ENCODE measurements around the gene GALNT7.

DNA sequence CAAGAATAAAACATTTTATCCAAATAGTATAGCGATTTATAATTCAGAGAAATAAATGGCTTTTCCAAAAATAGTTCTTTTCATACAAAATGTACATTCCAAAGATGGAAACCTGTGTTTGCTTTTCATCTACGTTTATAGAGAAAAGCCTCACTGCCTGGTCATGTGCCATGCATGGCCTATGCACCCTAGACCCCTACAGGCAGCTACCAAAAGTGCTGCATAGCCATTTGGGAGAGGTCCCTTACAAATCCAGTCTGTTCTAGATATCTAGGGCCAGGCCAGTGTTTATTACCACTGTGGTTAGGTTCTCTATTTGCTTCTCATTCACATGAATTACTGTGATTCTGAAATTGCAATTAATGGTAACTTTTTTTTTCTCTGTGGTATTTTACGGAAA lies 148.4 kb downstream of the GALNT7 start:
- TF ChIP-seq, protein P1, sequence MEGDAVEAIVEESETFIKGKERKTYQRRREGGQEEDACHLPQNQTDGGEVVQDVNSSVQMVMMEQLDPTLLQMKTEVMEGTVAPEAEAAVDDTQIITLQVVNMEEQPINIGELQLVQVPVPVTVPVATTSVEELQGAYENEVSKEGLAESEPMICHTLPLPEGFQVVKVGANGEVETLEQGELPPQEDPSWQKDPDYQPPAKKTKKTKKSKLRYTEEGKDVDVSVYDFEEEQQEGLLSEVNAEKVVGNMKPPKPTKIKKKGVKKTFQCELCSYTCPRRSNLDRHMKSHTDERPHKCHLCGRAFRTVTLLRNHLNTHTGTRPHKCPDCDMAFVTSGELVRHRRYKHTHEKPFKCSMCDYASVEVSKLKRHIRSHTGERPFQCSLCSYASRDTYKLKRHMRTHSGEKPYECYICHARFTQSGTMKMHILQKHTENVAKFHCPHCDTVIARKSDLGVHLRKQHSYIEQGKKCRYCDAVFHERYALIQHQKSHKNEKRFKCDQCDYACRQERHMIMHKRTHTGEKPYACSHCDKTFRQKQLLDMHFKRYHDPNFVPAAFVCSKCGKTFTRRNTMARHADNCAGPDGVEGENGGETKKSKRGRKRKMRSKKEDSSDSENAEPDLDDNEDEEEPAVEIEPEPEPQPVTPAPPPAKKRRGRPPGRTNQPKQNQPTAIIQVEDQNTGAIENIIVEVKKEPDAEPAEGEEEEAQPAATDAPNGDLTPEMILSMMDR (IDR thresholded peaks at IDR 0.05): peak; percentile 41; the same call in 1 of the 2 replicates
- no peak for TF ChIP-seq POLR2AphosphoS5 (IDR thresholded peaks at IDR 0.05; ENCODE audit: low read depth, low read length)
- TF ChIP-seq, protein P2, sequence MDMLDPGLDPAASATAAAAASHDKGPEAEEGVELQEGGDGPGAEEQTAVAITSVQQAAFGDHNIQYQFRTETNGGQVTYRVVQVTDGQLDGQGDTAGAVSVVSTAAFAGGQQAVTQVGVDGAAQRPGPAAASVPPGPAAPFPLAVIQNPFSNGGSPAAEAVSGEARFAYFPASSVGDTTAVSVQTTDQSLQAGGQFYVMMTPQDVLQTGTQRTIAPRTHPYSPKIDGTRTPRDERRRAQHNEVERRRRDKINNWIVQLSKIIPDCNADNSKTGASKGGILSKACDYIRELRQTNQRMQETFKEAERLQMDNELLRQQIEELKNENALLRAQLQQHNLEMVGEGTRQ (IDR thresholded peaks at IDR 0.05; ENCODE audit: borderline replicate concordance, low read depth, low read length): no peak
